HepG2 (cell line): ENCODE data around the gene NEMP2. TPM values are rescaled to one million over a fixed set of nuclear protein-coding genes. Genes with fewer than 3 reads are reported as not detected.

Experiments used
- ARID5B ChIP-seq: IDR thresholded peaks from 2 replicates; pipeline ENCODE4 v1.4.0; 2020; ENCODE audit warnings: mild to moderate bottlenecking, missing genetic modification reagents
- CHD4 ChIP-seq: fragments of 200-600 bp; sonication (generic); IDR thresholded peaks from 2 replicates; pipeline ENCODE4 v1.7.0; 2017; ENCODE audit warnings: mild to moderate bottlenecking, low read length, borderline replicate concordance
- DR1 ChIP-seq: sonication (generic); formaldehyde crosslinking; IDR thresholded peaks from 2 replicates; pipeline ENCODE4 v1.8.0; 2021; ENCODE audit warnings: mild to moderate bottlenecking, missing genetic modification reagents, inconsistent platforms
- FOXA1 ChIP-seq, 2 experiments: fragments of 450-650 bp in 1 of 2; sonication (generic) in 1 of 2; formaldehyde crosslinking in 1 of 2; IDR thresholded peaks; 2 replicates each; pipeline versions ENCODE4 v1.4.0 to v1.6.1; 2016 to 2020; ENCODE audit warnings: missing genetic modification reagents in 1 of 2
- FOXA3 ChIP-seq: IDR thresholded peaks from 2 replicates; pipeline ENCODE4 v1.6.1; 2016; ENCODE audit warnings: missing genetic modification reagents, missing compliant biosample characterization
- HMG20A ChIP-seq: IDR thresholded peaks from 2 replicates; pipeline ENCODE4 v1.6.1; 2016; ENCODE audit warnings: borderline replicate concordance
- HOXA7 ChIP-seq: sonication (generic); formaldehyde crosslinking; IDR thresholded peaks from 2 replicates; pipeline ENCODE4 v1.8.1; 2022; ENCODE audit warnings: mild to moderate bottlenecking, missing genetic modification reagents, moderate library complexity
- KLF16 ChIP-seq, 2 experiments: sonication (generic) in 1 of 2; formaldehyde crosslinking in 1 of 2; IDR thresholded peaks; 2 replicates each; pipeline versions ENCODE4 v1.6.1 to v1.8.0; 2016 to 2023; ENCODE audit warnings: missing genetic modification reagents in 2 of 2, missing compliant biosample characterization in 1 of 2
- MAX ChIP-seq: IDR thresholded peaks from 2 replicates; pipeline ENCODE4 v1.6.1; 2012; ENCODE audit warnings: inconsistent platforms
- MXD3 ChIP-seq: IDR thresholded peaks from 2 replicates; pipeline ENCODE4 v1.6.1; 2016; ENCODE audit warnings: mild to moderate bottlenecking, missing biosample characterization, missing genetic modification reagents
- NONO ChIP-seq, 2 experiments: fragments of 450-650 bp in 1 of 2; sonication (generic) in 1 of 2; formaldehyde crosslinking in 1 of 2; IDR thresholded peaks in 1 of 2; conservative IDR thresholded peaks in 1 of 2; 2 replicates each; pipeline versions ENCODE4 v1.6.1 to v1.8.0; 2017 to 2022; ENCODE audit warnings: mild to moderate bottlenecking in 1 of 2, missing genetic modification reagents in 1 of 2, moderate library complexity in 1 of 2
- PITX1 ChIP-seq: sonication (generic); formaldehyde crosslinking; IDR thresholded peaks from 2 replicates; pipeline ENCODE4 v1.5.1; 2020; ENCODE audit warnings: mild to moderate bottlenecking, missing genetic modification reagents
- PRDM15 ChIP-seq: sonication (generic); formaldehyde crosslinking; IDR thresholded peaks from 2 replicates; pipeline ENCODE4 v1.4.0; 2020; ENCODE audit warnings: missing genetic modification reagents
- ZBTB25 ChIP-seq: IDR thresholded peaks from 2 replicates; pipeline ENCODE4 v1.6.1; 2018; ENCODE audit warnings: missing genetic modification reagents
- ZBTB7B ChIP-seq: sonication (generic); formaldehyde crosslinking; IDR thresholded peaks from 2 replicates; pipeline ENCODE4 v1.4.0; 2020; ENCODE audit warnings: missing genetic modification reagents
- ZMYM2 ChIP-seq: sonication (generic); formaldehyde crosslinking; IDR thresholded peaks from 2 replicates; pipeline ENCODE4 v1.8.0; 2022; ENCODE audit warnings: mild to moderate bottlenecking, missing genetic modification reagents
- ZNF598 ChIP-seq: sonication (generic); formaldehyde crosslinking; IDR thresholded peaks from 2 replicates; pipeline ENCODE4 v1.5.1; 2020; ENCODE audit warnings: mild to moderate bottlenecking, missing genetic modification reagents, borderline replicate concordance
- ZNF614 ChIP-seq: IDR thresholded peaks from 2 replicates; pipeline ENCODE4 v1.6.1; 2018; ENCODE audit warnings: missing biosample characterization, missing genetic modification reagents, inconsistent platforms, borderline replicate concordance
- ZNF782 ChIP-seq: sonication (generic); formaldehyde crosslinking; IDR thresholded peaks from 2 replicates; pipeline ENCODE4 v1.4.0; 2020; ENCODE audit warnings: missing genetic modification reagents, mild to moderate bottlenecking, borderline replicate concordance
- polyA plus RNA-seq, 8 experiments: library from polyadenylated mRNA; depleted of rRNA in 3 of 8; stranded (reverse) in 7 of 8; unstranded in 1 of 8; fragments of >200 nt; fragmentation: Illumina TruSeq in 4 of 8; extraction: Trizol in 4 of 8; gene quantifications; 2 replicates each; pipeline versions ENCODE4 v1.2.1 to v1.2.3, GENCODE V29; 2011 to 2016; ENCODE audit warnings: low read depth in 4 of 8, missing spikeins in 1 of 8, mixed read lengths in 1 of 8; ENCODE audit not compliant: insufficient read depth in 1 of 8
- total RNA-seq, 5 experiments: library from RNA; depleted of rRNA; stranded (reverse); fragments of >200 nt; fragmentation: Illumina TruSeq; extraction: Trizol; gene quantifications; 2 replicates each; pipeline ENCODE4 v1.2.3, GENCODE V29; 2016; ENCODE audit warnings: low read depth in 1 of 5

Gene NEMP2
- total and polyA plus RNA-seq, 2 of the 13 experiments (the other 11 are each of a cell fraction or from before 2014, with no cell fraction given) = 2.4 to 9.8 TPM

GRCh38 chr2:190528521-190529001 lies 6.0 kb downstream of the NEMP2 start (continued):
- TF ChIP-seq HOXA7 (CRISPR knock-in tag) = no peak
- TF ChIP-seq MXD3 (CRISPR knock-in tag) = no peak
- no peak for TF ChIP-seq DR1 (CRISPR knock-in tag)
- TF ChIP-seq NONO (IDR thresholded peaks at IDR 0.05) = no peak
- 0 out of 2 replicates have a peak, but pooled peaks have one; percentile 37 for TF ChIP-seq NONO (CRISPR knock-in tag; conservative IDR thresholded peaks at IDR 0.05)
- TF ChIP-seq ZNF614 = 0 out of 2 replicates have a peak, but pooled peaks have one; percentile 30
- no peak for TF ChIP-seq FOXA1 (IDR thresholded peaks at IDR 0.05)
- peak; percentile 64 for TF ChIP-seq FOXA1 (CRISPR knock-in tag; IDR thresholded peaks at IDR 0.05)
- peak; percentile 34; the same call in 1 of the 2 replicates for TF ChIP-seq ZMYM2 (CRISPR knock-in tag)
- peak; percentile 77 for TF ChIP-seq FOXA3
- TF ChIP-seq PITX1 = peak; percentile 23; the same call in 1 of the 2 replicates
- TF ChIP-seq HMG20A (CRISPR knock-in tag) = peak; percentile 59; the same call in 1 of the 2 replicates
- TF ChIP-seq MAX = 0 out of 2 replicates have a peak, but pooled peaks have one; percentile 16
- TF ChIP-seq PRDM15 (CRISPR knock-in tag) = no peak
- no peak for TF ChIP-seq ZNF598 (CRISPR knock-in tag)
- TF ChIP-seq ARID5B (CRISPR knock-in tag) = peak; percentile 72
- peak; percentile 68; the same call in 1 of the 2 replicates for TF ChIP-seq ZBTB25 (CRISPR knock-in tag)
- peak; percentile 22; the same call in 1 of the 2 replicates for TF ChIP-seq ZBTB7B (CRISPR knock-in tag)
- no peak for TF ChIP-seq ZNF782 (CRISPR knock-in tag)
- TF ChIP-seq KLF16 (CRISPR knock-in tag; IDR thresholded peaks at IDR 0.05) = peak in 1 of 2 experiments; percentile 56; a peak in 1 of 4 replicates
- TF ChIP-seq CHD4 = no peak
